ENCODE results near the gene ZCCHC2. TPM values are rescaled to one million over a fixed set of nuclear protein-coding genes. Genes with fewer than 3 reads are reported as not detected.

The ZCCHC2 gene
- polyA plus RNA-seq, 5 donors: 11.4 to 17.8 (median 17.5) TPM

DNA sequence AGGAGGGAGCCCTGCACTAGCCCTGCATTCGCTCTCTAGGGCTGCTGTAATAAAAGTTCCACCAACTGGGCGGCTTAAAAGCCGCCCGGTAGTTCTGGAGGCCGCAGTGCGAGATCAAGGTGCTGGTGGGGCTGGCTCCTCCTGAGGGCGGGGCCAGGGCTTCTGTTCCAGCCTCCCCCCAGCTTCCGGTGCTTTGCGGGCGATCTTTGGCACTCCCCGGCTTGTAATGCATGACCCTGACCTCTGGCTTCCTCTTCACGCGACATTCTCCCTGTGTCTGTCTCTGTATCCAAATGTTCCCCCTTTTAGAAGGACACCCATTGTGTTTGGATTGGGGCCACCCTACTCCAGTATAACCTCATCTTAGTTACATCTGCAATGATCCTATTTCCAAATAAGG, 84.5 kb downstream of the ZCCHC2 start:
- no peak for DNase-seq

DNA sequence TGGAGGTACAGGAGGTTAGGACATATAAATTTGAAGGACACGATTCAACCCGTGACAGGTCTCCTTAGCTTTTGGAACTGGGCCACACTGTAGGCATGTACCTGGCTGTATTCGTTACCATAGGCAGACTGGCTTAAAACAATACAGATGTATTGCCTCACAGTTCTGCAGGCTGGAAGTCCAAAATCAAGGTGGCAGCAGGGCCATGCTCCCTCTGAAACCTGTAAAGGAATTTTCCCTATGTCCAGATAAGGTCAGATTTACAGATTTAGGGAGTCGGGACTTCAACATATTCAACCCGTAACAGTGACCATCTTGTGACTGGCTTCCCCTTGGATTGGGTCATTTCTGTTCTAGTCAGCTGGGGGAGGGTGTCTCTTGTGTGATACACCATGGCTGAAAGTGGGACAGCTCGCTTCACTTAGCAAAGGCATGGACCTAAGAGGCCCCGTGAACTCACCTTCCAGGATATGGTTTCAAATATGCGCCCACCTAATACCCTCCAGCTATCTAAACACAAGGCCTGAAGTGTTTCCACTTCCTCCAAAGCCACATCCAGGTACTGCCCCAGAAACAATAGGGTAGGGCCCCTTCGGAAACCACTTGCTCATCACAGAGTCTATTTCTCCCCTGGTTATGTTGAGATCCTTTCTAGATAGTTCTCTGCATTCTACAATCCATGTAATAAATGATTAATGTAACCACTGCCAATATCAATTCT, 85.0 kb downstream of the ZCCHC2 start:
- DNase-seq: no peak

DNA sequence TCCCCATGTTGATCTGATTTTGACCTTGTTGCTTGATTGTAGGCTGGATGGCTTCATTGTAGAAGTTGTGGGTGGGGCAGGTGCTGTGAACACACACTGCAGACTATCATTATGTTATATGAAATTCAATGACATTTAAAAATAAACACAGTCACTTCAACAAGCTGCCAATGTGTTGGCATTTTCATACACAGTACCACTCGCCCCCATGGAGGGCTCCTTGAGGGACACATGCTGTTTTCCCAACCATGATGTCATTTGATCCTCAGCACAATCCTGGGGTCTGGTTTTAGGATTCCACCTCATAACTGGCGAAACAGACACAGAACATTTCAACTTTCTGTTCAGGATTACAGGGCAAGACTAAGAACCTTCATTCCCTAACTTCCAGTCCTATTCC, 86.9 kb downstream of the ZCCHC2 start:
- no peak for DNase-seq

DNA sequence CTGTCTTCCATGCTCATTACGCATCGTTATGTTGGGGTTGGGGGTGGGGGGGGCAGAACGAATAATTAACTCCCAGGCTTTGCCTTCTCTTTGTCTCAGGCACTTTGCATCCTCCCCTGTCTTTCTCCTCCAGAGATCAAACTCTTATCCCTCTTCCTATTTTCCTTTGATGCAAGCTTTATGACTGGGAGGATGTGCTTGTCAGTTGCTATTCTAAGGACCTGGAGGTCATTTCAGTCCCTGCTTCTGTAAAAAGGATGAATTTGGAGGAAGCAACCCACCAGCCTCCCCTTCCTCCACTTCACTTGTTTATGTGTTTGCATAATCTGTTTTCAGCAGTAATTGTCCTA, 87.5 kb downstream of the ZCCHC2 start:
- no peak for DNase-seq

DNA sequence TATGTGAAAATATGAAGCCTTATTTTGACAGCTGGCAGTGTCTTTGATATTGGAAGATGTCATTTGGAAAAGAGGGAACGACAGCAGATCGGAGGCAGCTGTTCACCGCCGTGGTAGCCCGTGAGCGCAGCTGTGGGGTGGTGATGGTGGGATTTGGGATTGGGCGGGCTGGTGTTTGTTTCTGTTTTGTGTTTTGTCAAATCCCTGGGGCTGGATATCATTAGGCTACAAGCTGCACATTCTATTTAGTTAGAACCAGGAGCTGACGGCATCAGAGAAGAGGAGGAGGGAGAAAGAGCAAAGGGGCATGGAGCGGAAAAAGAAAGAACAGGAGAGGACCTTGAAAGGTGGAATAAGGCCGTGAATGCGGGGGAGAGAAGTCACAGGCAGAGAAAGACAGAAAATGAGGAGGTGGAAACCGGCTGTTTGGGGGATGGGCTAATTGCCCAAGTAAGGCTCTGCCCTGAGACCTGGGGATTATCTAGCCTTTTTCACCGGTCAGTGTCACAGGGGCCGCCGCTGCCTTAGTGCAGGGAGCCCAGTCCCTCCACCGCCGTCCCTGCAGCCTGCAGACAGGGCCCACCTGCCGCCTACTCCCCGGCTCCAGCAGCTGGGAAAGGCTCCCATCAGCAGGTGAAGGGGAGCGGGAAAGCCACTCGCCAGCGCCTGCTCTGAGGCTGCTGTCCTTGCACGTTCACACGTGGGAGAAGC, 88.0 kb downstream of the ZCCHC2 start:
- no peak for DNase-seq

DNA sequence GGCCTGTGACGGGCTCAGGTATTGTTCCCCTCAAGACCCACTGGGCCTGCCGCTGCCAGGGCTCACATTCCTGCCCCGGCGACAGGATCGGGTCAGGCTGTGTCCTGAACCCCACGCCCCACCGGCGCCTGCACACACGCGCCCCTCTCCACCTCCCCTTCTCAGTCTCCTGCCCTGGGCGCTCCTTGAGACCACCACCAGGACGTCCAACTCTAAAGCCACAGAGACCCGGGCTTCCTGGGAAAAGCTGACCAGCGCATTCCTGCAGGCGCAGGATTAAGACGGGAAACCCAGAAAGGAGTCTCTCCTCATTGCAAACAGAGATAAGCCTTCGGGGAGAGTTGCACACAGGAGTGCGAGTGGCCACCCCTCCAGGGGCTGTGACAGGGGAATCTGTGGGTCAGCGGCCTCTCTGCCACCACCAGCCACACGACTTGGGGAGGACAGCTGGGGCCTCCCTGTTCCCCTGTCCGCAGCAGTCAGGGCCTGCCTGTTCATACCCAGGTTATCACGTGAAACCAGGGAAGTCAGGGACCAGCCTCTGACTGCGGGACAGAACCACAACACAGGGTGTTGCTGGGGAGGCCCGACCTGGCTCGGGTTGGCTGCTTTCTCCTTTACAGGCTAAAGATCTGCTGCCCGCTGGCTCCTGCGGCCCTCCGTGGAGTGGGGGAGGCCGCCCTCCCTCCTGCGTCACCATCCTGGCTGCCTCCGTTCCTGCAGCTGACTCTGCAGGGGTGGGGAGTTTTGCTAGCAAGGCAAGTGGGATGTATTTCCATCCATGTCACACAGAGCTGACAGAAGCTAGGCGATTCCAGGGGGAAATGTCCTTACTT, 88.8 kb downstream of the ZCCHC2 start:
- no peak for DNase-seq

DNA sequence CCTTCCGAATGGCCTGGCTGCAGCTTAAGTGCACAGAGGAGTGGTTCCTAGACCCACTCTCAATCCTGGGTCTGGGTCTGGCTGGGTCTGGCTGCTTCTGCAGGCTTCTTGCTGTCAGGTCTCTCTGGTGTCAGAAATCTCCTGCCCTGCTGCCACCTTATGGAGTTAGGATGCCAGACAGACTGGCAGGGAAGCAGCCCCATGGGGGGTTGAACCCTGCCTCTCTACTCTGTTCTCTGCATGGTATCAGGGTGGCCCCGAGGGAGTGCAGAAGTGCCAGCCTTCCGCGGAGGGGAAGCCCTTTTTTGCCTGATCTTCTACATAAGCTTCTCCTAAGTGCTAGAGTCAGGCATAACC, 89.4 kb downstream of the ZCCHC2 start:
- no peak for DNase-seq

DNA sequence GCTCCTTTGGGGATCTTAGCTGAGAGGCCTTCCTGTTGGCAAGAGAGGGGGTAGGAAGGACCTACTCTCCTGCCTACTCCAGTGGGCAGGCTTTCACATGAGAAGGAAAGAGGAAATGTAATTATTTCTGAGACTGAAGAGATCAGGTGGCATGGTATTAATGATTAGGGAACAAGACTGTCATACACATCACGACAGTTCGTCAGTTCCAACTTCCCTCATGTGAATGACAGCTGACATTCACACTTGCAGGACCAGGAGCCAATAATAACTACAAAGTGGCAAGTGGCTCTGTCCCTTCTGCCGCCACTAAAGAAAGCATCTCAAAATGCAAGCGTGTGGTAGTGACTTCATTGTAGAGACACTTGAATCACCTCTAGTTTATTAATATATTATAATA, 90.0 kb downstream of the ZCCHC2 start:
- no peak for DNase-seq

DNA sequence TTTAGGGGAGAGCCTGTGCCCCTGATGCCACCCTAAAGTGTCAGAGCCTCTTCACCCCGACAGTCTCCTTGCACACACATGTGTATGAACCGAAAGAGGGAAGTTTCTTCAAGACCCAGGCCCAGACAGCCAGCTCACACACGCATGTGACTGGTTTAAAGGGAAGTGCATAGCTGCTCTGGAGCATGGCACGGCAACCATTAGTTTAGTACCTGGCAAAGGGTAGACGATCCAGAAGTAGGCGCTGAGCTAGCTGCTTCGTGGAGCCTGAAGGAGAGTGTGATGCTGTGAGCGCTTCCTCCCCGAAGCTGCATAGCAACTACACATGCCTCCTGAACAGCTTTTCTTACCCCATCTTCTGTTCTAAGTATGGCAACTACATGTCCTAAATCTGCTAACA, 91.7 kb downstream of the ZCCHC2 start:
- no peak for DNase-seq

DNA sequence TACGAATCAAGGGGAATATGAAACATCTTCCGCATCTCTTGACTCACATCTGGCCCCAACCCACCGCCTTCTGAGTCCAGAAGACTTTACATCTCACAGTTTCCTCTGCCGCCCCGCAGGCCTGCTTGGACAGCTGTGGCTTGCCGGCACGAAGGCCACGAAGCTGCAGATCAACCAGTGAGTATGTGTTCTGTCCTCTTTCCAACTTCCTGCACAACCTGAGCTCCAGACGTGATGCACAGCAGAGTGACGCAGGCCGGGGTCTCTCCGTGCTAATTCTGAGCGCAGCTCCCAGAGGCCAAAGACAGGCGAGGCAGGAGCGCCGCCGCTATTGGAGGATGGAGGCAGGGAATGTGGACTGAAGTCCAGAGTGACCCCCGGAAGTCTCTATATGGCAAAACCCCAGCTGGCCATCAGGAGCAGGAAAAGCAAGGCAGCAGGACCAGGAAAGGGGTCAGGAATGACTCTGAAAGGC, 93.5 kb downstream of the ZCCHC2 start:
- no peak for DNase-seq

DNA sequence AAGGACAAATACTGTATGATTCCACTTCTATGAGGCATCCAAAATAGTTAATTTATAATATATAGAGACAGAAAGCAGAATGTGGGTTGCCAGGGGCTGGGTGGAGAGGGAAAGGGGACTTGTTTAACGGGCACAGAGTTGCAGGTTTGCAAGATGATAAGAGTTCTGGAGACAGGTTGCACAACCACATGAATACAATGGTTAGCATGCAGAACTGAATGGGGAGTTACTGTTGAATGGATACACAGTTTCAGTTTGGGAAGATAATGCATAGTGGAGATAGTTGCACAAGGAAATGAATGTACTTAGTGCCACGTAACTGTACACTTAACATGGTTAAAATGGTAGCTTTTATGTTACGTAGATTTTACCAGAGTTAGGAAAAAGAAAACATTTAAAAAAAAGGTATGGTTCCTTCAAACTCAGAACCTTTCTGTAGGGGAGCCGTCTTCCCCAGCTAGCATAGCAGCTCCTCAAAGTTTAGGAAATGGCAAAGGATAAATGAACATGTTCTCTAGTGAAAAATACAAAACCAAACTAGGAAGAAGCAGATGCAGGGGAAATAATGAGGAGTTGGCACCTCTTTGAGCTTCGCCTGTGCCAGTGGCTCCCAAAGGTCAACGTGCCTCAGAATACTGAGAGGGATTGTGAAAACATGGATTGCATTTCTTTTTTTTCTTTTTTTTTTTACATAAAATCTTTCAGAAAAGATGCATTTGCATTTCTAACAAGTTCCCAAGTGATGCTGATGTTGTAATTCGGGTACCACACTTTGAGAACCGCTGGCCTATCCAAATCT, 95.2 kb downstream of the ZCCHC2 start:
- DNase-seq: no peak

DNA sequence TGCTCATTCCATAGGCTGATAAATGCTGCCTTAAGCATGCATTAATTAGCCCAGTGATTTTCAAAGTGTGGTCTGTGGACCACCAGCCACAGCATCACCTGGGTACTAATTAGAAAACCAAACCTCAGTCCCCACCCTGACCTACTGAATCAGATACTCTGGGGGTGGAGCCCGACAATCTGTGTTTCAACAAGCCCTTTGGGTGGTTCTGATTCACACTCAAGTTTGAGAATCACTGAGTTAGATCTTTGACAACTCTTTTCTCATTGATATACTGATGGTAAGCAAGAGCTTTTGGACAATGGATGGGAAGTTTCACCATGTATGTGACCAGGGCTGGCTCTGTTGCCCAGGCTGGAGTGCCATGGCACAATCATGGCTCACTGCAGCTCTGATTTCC, 95.9 kb downstream of the ZCCHC2 start:
- no peak for DNase-seq

DNA sequence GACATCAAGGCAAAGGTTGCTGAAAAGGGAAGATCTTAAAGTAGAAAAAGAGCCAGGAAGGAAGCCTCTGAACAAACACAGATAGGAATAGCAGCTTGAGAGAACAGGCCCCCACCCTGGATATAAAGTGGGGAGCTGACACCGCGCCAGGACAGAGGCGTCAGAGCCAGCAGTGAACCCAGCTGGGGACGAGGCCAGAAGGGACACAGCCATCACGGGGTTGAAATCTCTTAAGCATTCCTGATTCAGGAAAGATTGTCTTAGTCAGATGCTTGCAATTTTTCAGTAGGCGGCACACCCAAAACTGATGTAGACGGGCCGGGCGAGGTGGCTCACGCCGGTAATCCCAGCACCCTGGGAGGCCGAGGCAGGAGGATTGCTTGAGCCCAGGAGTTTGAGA, 98.7 kb downstream of the ZCCHC2 start:
- DNase-seq: no peak

DNA sequence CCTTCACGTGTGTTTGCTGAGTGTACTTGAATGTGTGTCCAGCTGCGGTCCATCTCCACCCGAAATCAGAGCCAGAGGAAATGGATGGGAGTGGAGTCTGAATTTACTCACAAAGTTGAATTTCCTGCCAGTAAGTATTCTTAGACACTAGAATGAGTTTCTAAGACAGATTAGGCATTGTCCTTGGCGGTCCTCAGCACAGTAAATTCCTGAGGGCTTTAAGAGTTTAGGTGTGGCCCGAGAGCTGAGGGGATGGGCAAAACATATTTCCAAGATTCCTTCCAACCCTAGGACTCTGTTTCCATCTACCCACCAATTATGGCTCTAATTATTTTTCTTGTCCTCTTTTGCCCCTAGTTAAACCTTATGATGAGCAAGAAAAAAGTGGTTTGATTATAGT, 102.2 kb downstream of the ZCCHC2 start:
- DNase-seq: no peak

Other genes with a start within 250 kb of the ZCCHC2 start
- 1 to 10 TPM; 2.8 to 4.4 (median 3.9) TPM for gene TNFRSF11A, start 197.7 kb upstream of the ZCCHC2 start, polyA plus RNA-seq (ENCODE audit: insufficient read depth in 1 of 5, insufficient read length in 5 of 5, low replicate concordance in 1 of 5)
- 10 to 100 TPM in 1 of 5 donors, 1 to 10 TPM in 4; 6.5 to 10.0 (median 9.1) TPM for gene PHLPP1, start 192.5 kb downstream of the ZCCHC2 start, polyA plus RNA-seq (ENCODE audit: insufficient read depth in 1 of 5, insufficient read length in 5 of 5, low replicate concordance in 1 of 5)

Data from right lung (tissue), 5 donors.